H1 (cell line): ENCODE data around the gene ABCA1. TPM values are rescaled to one million over a fixed set of nuclear protein-coding genes. Genes with fewer than 3 reads are reported as not detected.

Experiments used
- CTCF ChIA-PET: fragments of 300-600 bp; sonication (Branson Sonifier 250); formaldehyde crosslinking; loops from one replicate; lab custom pipeline; 2021; ENCODE audit not compliant: partially characterized antibody; lab: Charles Lee
- POLR2A ChIA-PET: fragments of 300-600 bp; sonication (Branson Sonifier 250); formaldehyde crosslinking; loops from one replicate; lab custom pipeline; 2021; ENCODE audit warnings: inconsistent platforms; ENCODE audit not compliant: partially characterized antibody; lab: Charles Lee
- DNase-seq, 2 experiments: peaks; one replicate each; pipeline versions ENCODE4 v3.0.0 to v3.0.0-alpha.2; 2010 to 2022; ENCODE audit warnings: low spot score in 2 of 2, low read depth in 1 of 2, mixed read lengths in 1 of 2
- FAIRE-seq: peaks from 2 replicates; lab custom pipeline; 2011; peaks lifted over from hg19 to GRCh38; lab: Jason Lieb, UNC
- H2AFZ ChIP-seq: 2 replicates; pipeline ENCODE4 v1.8.1; 2012; ENCODE audit warnings: low read length, inconsistent platforms
- H2AK5ac ChIP-seq: 2 replicates; pipeline ENCODE4 v1.6.1; 2013; ENCODE audit warnings: low read depth, low read length
- H2BK120ac ChIP-seq: replicated peaks from 2 replicates; pipeline ENCODE3; 2013; ENCODE audit warnings: low read depth, low read length, inconsistent platforms
- H2BK12ac ChIP-seq: 2 replicates; pipeline ENCODE4 v1.6.1; 2013; ENCODE audit warnings: low read depth, low read length
- H2BK15ac ChIP-seq: 2 replicates; pipeline ENCODE4 v1.6.1; 2013; ENCODE audit warnings: low read length
- H2BK20ac ChIP-seq: 2 replicates; pipeline ENCODE4 v1.6.1; 2013; ENCODE audit warnings: low read length
- H2BK5ac ChIP-seq: 2 replicates; pipeline ENCODE4 v1.6.1; 2013; ENCODE audit warnings: low read depth, low read length
- H3K14ac ChIP-seq: 2 replicates; pipeline ENCODE4 v1.6.1; 2013; ENCODE audit warnings: inconsistent platforms; ENCODE audit not compliant: insufficient read length
- H3K18ac ChIP-seq: 2 replicates; pipeline ENCODE4 v1.6.1; 2013; ENCODE audit warnings: low read length; ENCODE audit errors: extremely low read depth
- H3K23ac ChIP-seq: 2 replicates; pipeline ENCODE4 v1.6.1; 2013; ENCODE audit warnings: inconsistent platforms; ENCODE audit not compliant: insufficient read length
- H3K23me2 ChIP-seq: 2 replicates; pipeline ENCODE4 v1.6.1; 2013; ENCODE audit warnings: low read depth, low read length
- H3K27ac ChIP-seq: 2 replicates; pipeline ENCODE4 v1.6.1; 2011; ENCODE audit warnings: low read depth, low read length, inconsistent platforms
- H3K27me3 ChIP-seq, 4 experiments: replicated peaks in 1 of 4; 1 replicate in 1 of 4; 2 replicates in 3 of 4; pipeline versions ENCODE4 v1.6.1 to v1.8.1; 2011 to 2013; ENCODE audit warnings: low read length in 3 of 4, mild to moderate bottlenecking in 3 of 4, inconsistent platforms in 2 of 4, mixed read lengths in 2 of 4, moderate library complexity in 1 of 4; ENCODE audit not compliant: control insufficient read depth in 3 of 4, insufficient read depth in 3 of 4; ENCODE audit errors: extremely low read depth in 1 of 4
- H3K36me3 ChIP-seq, 4 experiments: 2 replicates each; pipeline versions ENCODE4 v1.6.1 to v1.8.1; 2011 to 2013; ENCODE audit warnings: mild to moderate bottlenecking in 4 of 4, low read length in 3 of 4, moderate library complexity in 2 of 4, control low read depth in 1 of 4, inconsistent platforms in 1 of 4; ENCODE audit not compliant: insufficient read depth in 4 of 4, control insufficient read depth in 2 of 4
- H3K4ac ChIP-seq: replicated peaks from 2 replicates; pipeline ENCODE3; 2013; ENCODE audit warnings: low read length, low read depth, mixed read lengths, inconsistent platforms; ENCODE audit not compliant: insufficient read length
- H3K4me1 ChIP-seq, 4 experiments: replicated peaks in 1 of 4; 1 replicate in 1 of 4; 2 replicates in 3 of 4; pipeline versions ENCODE4 v1.6.1 to v1.8.1; 2011 to 2013; ENCODE audit warnings: low read length in 3 of 4, inconsistent platforms in 2 of 4, mixed read lengths in 1 of 4; ENCODE audit not compliant: insufficient read depth in 4 of 4, control insufficient read depth in 3 of 4
- H3K4me2 ChIP-seq, 2 experiments: 2 replicates each; pipeline versions ENCODE4 v1.6.1 to v1.8.1; 2011 to 2013; ENCODE audit warnings: low read depth in 2 of 2, low read length in 2 of 2, control low read depth in 1 of 2, inconsistent platforms in 1 of 2, mild to moderate bottlenecking in 1 of 2; ENCODE audit not compliant: insufficient read depth in 1 of 2
- H3K4me3 ChIP-seq, 4 experiments: fragments of 200-600, 300-600 bp in 1 of 4; sonication (generic), shearing (Covaris generic), sonication (Bioruptor Twin) in 1 of 4; 2 replicates each; pipeline versions ENCODE4 v1.5.1 to v1.8.1; 2011 to 2016; ENCODE audit warnings: low read length in 4 of 4, low read depth in 3 of 4, control low read depth in 2 of 4, inconsistent platforms in 2 of 4, mild to moderate bottlenecking in 2 of 4, mixed read lengths in 1 of 4, moderate library complexity in 1 of 4; ENCODE audit not compliant: insufficient read depth in 2 of 4; ENCODE audit errors: extremely low read depth in 1 of 4
- H3K56ac ChIP-seq: replicated peaks from 2 replicates; pipeline ENCODE3; 2013; ENCODE audit warnings: low read depth, mild to moderate bottlenecking, mixed read lengths, low read length, inconsistent platforms; ENCODE audit not compliant: insufficient read length
- H3K79me1 ChIP-seq: 2 replicates; pipeline ENCODE4 v1.6.1; 2013; ENCODE audit warnings: low read depth, low read length, control low read depth
- H3K79me2 ChIP-seq, 2 experiments: 2 replicates each; pipeline versions ENCODE4 v1.6.1 to v1.8.1; 2012 to 2013; ENCODE audit warnings: low read length in 2 of 2, mild to moderate bottlenecking in 2 of 2, inconsistent platforms in 1 of 2; ENCODE audit not compliant: insufficient read depth in 2 of 2, control insufficient read depth in 1 of 2
- H3K9ac ChIP-seq, 4 experiments: replicated peaks in 1 of 4; 1 replicate in 1 of 4; 2 replicates in 3 of 4; pipeline versions ENCODE4 v1.6.1 to v1.8.1; 2011 to 2013; ENCODE audit warnings: low read depth in 3 of 4, low read length in 3 of 4, control low read depth in 2 of 4, mild to moderate bottlenecking in 2 of 4, moderate library complexity in 2 of 4, inconsistent platforms in 1 of 4; ENCODE audit errors: extremely low read depth in 1 of 4
- H3K9me3 ChIP-seq, 2 experiments: 2 replicates each; pipeline versions ENCODE4 v1.6.1 to v1.8.1; 2012 to 2013; ENCODE audit warnings: mild to moderate bottlenecking in 2 of 2, moderate library complexity in 2 of 2, control low read depth in 1 of 2, inconsistent platforms in 1 of 2, low read depth in 1 of 2, low read length in 1 of 2, mixed read lengths in 1 of 2; ENCODE audit not compliant: insufficient read depth in 2 of 2
- H4K20me1 ChIP-seq, 2 experiments: replicated peaks in 1 of 2; 2 replicates each; pipeline versions ENCODE3 to v1.8.1; 2011 to 2013; ENCODE audit warnings: inconsistent platforms in 2 of 2, low read length in 2 of 2, mild to moderate bottlenecking in 1 of 2; ENCODE audit not compliant: insufficient read depth in 2 of 2, control insufficient read depth in 1 of 2
- H4K5ac ChIP-seq: 2 replicates; pipeline ENCODE4 v1.6.1; 2013; ENCODE audit warnings: low read length, low read depth, mixed read lengths, inconsistent platforms; ENCODE audit not compliant: insufficient read length
- H4K8ac ChIP-seq: 2 replicates; pipeline ENCODE4 v1.8.0; 2013; ENCODE audit warnings: mild to moderate bottlenecking, moderate library complexity, low read length, inconsistent platforms; ENCODE audit not compliant: insufficient read depth; ENCODE audit errors: extremely low read depth
- H4K91ac ChIP-seq: replicated peaks from 2 replicates; pipeline ENCODE3; 2013; ENCODE audit warnings: low read length, mixed read lengths, inconsistent platforms; ENCODE audit not compliant: insufficient read length
- BACH1 ChIP-seq: IDR thresholded peaks from 2 replicates; pipeline ENCODE4 v1.6.1; 2012; ENCODE audit warnings: low read length, improper control_type of control experiment
- CBX8 ChIP-seq: fragments of 300-800, 300-1000 bp; sonication (generic); IDR thresholded peaks from 2 replicates; pipeline ENCODE4 v1.7.1; 2016; ENCODE audit warnings: low read depth, low read length, borderline replicate concordance
- FOSL1 ChIP-seq: IDR thresholded peaks from 2 replicates; pipeline ENCODE4 v1.6.1; 2011; ENCODE audit warnings: mild to moderate bottlenecking, low read depth, low read length, moderate library complexity; ENCODE audit not compliant: insufficient read depth
- JUND ChIP-seq: IDR thresholded peaks from 2 replicates; pipeline ENCODE4 v1.6.1; 2011; ENCODE audit warnings: mild to moderate bottlenecking, improper control_type of control experiment, low read length
- NRF1 ChIP-seq: IDR thresholded peaks from 2 replicates; pipeline ENCODE4 v1.6.1; 2011; ENCODE audit warnings: mild to moderate bottlenecking, low read depth, low read length, improper control_type of control experiment
- PHF8 ChIP-seq: fragments of 200-600 bp; sonication (generic); conservative IDR thresholded peaks from 2 replicates; pipeline ENCODE4 v1.7.1; 2012; ENCODE audit warnings: low read depth, mild to moderate bottlenecking, inconsistent platforms, low read length, moderate library complexity
- SP4 ChIP-seq: IDR thresholded peaks from 2 replicates; pipeline ENCODE4 v1.6.1; 2012; ENCODE audit warnings: low read length, inconsistent platforms
- YY1 ChIP-seq: IDR thresholded peaks from 2 replicates; pipeline ENCODE4 v1.6.1; 2011; ENCODE audit warnings: low read depth, mild to moderate bottlenecking, low read length
- WGBS, 2 experiments: shearing (Covaris generic) in 1 of 2; methylation state at CpG; one replicate each; pipeline versions ENCODE4 v1.1.6 to v1.1.7; 2013 to 2015; ENCODE audit warnings: low lambda C conversion rate in 2 of 2, mixed read lengths in 2 of 2, inconsistent platforms in 1 of 2, low coverage in 1 of 2, missing lambda C conversion rate in 1 of 2; ENCODE audit not compliant: insufficient replicate concordance in 2 of 2, insufficient coverage in 1 of 2, insufficient read length in 1 of 2; ENCODE audit errors: extremely low coverage in 1 of 2, missing lambda C conversion rate in 1 of 2; 5-methylcytosine and 5-hydroxymethylcytosine counted together
- polyA plus RNA-seq, 7 experiments: library from polyadenylated mRNA; depleted of rRNA in 3 of 7; stranded (reverse) in 5 of 7; unstranded in 2 of 7; fragments of >200 nt in 5 of 7; fragments of 200-250 nt in 2 of 7; gene quantifications; 1 replicate in 5 of 7; 2 replicates in 1 of 7; 4 replicates in 1 of 7; pipeline versions ENCODE4 v1.2.1 to v1.2.3, GENCODE V29; 2011 to 2013; ENCODE audit warnings: missing spikeins in 2 of 7, mixed read lengths in 2 of 7
- total RNA-seq: library from RNA; stranded (reverse); fragmentation: NEBNext Ultra II Directional; extraction: Animal tissue kit (Norgen Biotek cat#: 25700); gene quantifications from 2 replicates; pipeline ENCODE4 v1.2.1, GENCODE V29; 2021
- TF ChIP-seq, protein P1 (sequence below): IDR thresholded peaks from 2 replicates; pipeline ENCODE4 v1.6.1; 2011; ENCODE audit warnings: low read depth, mild to moderate bottlenecking, low read length; ENCODE audit not compliant: insufficient read depth

The ABCA1 gene
- total and polyA plus RNA-seq, 2 of the 8 experiments (the other 6 are each of a cell fraction or from before 2014, with no cell fraction given), result 6.9 to 7.8 TPM

DNA sequence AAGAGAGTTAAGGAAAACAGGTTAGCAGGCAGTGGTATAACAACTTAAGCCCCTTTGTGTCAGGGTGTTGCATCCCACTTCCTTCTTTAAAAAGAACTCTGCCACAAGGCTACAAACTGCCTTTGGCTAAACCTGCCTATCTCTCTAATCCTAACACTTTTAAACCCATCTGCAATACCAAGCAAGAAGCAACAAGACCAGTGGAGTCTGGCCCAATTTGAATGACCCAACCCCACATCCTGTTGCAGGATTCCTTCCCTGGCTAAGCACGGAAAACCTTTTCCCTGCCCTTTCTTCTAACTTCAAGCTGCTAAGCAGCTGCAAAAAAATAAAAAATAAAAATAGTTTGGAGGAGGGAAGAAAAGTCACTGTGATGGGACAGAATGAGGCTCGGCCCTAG lies 27.1 kb downstream of the ABCA1 start:
- no peak overlapping the region for H3K4ac ChIP-seq
- no peak overlapping the region for H3K4me2 ChIP-seq
- H3K4me3 ChIP-seq, result no peak overlapping the region
- no peak overlapping the region for H4K91ac ChIP-seq
- H2AK5ac ChIP-seq, result no peak overlapping the region
- 79% methylated on average over 2 of the region's 2 CpGs; no CpG with 5 or more reads in 1 of the 2 experiments for WGBS, 2 experiments
- no peaks in the 10 kb centered on the region for H3K23me2 ChIP-seq
- no peaks in the 10 kb centered on the region for H3K9me3 ChIP-seq
- H4K8ac ChIP-seq, result no peak overlapping the region
- no peaks in the 10 kb centered on the region for H3K27me3 ChIP-seq
- no peaks in the 10 kb centered on the region for H3K36me3 ChIP-seq
- H3K27ac ChIP-seq, result no peak overlapping the region
- no peak for FAIRE-seq
- H3K79me1 ChIP-seq, result peaks cover 3% of the 10 kb centered on the region; the same call in 1 of the 2 replicates
- no peak overlapping the region for H3K9ac ChIP-seq
- no peak overlapping the region for H3K18ac ChIP-seq
- no peak overlapping the region for H3K56ac ChIP-seq
- no peak overlapping the region for H3K23ac ChIP-seq
- no peaks in the 10 kb centered on the region for H3K79me2 ChIP-seq
- H2BK15ac ChIP-seq, result no peak overlapping the region
- H2BK12ac ChIP-seq, result no peak overlapping the region
- no peak overlapping the region for H4K5ac ChIP-seq
- no peak overlapping the region for H2BK20ac ChIP-seq
- H3K4me1 ChIP-seq, result peaks cover 0 to 5% (median 4%) of the 10 kb centered on the region in 4 experiments; a peak in 4 of 7 replicates
- no peak for DNase-seq
- TF ChIP-seq, protein P1, sequence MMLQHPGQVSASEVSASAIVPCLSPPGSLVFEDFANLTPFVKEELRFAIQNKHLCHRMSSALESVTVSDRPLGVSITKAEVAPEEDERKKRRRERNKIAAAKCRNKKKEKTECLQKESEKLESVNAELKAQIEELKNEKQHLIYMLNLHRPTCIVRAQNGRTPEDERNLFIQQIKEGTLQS, result no peak
- TF ChIP-seq PHF8 (no peak), BACH1 (no peak), CBX8 (no peak), FOSL1 (no peak), SP4 (no peak), JUND (no peak), NRF1 (no peak), YY1 (no peak)
- H2BK120ac ChIP-seq, result no peak overlapping the region
- ChIA-PET POLR2A (interaction anchor here (0.6 kb wide), 1 partner anchor 43 kb away, joined by 4 read pairs; no protein-coding TSS in a partner anchor), CTCF (interaction anchor here (0.8 to 2.4 kb wide), 3 partner anchors 10 to 37 kb away, joined by 3 to 7 read pairs (median 6); no protein-coding TSS in a partner anchor)
- no peak overlapping the region for H2BK5ac ChIP-seq
- no peak overlapping the region for H2AFZ ChIP-seq
- H4K20me1 ChIP-seq, result no peaks in the 10 kb centered on the region
- no peak overlapping the region for H3K14ac ChIP-seq
